GM18517 (cell line): ENCODE data around the gene ZNF526.

Experiments
- ATAC-seq: cut with Tn5 transposase; IDR thresholded peaks from one replicate; pipeline ENCODE4 v1.9.1; 2021; ENCODE audit warnings: mild to moderate bottlenecking, moderate library complexity; ENCODE audit not compliant: unreplicated experiment

ZNF526 gene

GRCh38 chr19:42219812-42220750 is at the start of gene ZNF526:
Gene ZNF526 (plus strand): TSS chr19:42220312. CDS start chr19:42224404, 4,092 bp downstream.
- ATAC-seq, result peak; percentile 59

GRCh38 chr19:42170715-42171114 is 49.4 kb upstream of the ZNF526 start:
- ATAC-seq, result no peak

GRCh38 chr19:42172261-42172660 is 47.9 kb upstream of the ZNF526 start:
- no peak for ATAC-seq

- no peak for ATAC-seq
Measured at GRCh38 chr19:42173695-42174094, 46.4 kb upstream of the ZNF526 start.

- ATAC-seq, result no peak
Measured at GRCh38 chr19:42174188-42174587, 45.9 kb upstream of the ZNF526 start.

- no peak for ATAC-seq
Measured at GRCh38 chr19:42174958-42175734, 45.0 kb upstream of the ZNF526 start.

- ATAC-seq, result no peak
Measured at GRCh38 chr19:42175952-42176648, 44.0 kb upstream of the ZNF526 start.

GRCh38 chr19:42176649-42176989 is 43.5 kb upstream of the ZNF526 start:
- ATAC-seq, result no peak

GRCh38 chr19:42176990-42177685 is 43.0 kb upstream of the ZNF526 start:
- no peak for ATAC-seq

GRCh38 chr19:42177686-42178019 is 42.5 kb upstream of the ZNF526 start:
- ATAC-seq, result no peak

GRCh38 chr19:42178791-42179674 is 41.1 kb upstream of the ZNF526 start:
- no peak for ATAC-seq

GRCh38 chr19:42184401-42184861 is 35.7 kb upstream of the ZNF526 start:
- ATAC-seq, result no peak

- no peak for ATAC-seq
Measured at GRCh38 chr19:42185277-42185676, 34.8 kb upstream of the ZNF526 start.

GRCh38 chr19:42188665-42189064 is 31.4 kb upstream of the ZNF526 start:
- ATAC-seq, result no peak

GRCh38 chr19:42189133-42189532 is 31.0 kb upstream of the ZNF526 start:
- no peak for ATAC-seq

- no peak for ATAC-seq
Measured at GRCh38 chr19:42191330-42191729, 28.8 kb upstream of the ZNF526 start.

GRCh38 chr19:42191855-42192254 is 28.3 kb upstream of the ZNF526 start:
- ATAC-seq, result no peak

GRCh38 chr19:42193294-42193693 is 26.8 kb upstream of the ZNF526 start:
- no peak for ATAC-seq

- no peak for ATAC-seq
Measured at GRCh38 chr19:42193706-42194105, 26.4 kb upstream of the ZNF526 start.
